Thyroid gland (tissue), 4 donors: ENCODE results near the gene C1orf159.

ENCODE experiments used
- CTCF ChIP-seq, 6 experiments: fragments of 200-600 bp in 3 of 6; fragments of 450-650 bp in 3 of 6; sonication (generic) in 3 of 6; IDR thresholded peaks; one replicate each; pipeline ENCODE4 v1.5.1; 2016 to 2019; ENCODE audit warnings: antibody characterized with exemption in 6 of 6, mild to moderate bottlenecking in 2 of 6, inconsistent platforms in 1 of 6, moderate library complexity in 1 of 6
- POLR2A ChIP-seq, 2 donors: fragments of 450-650 bp; IDR thresholded peaks; one replicate each; pipeline ENCODE4 v1.6.1; 2017; ENCODE audit warnings: antibody characterized with exemption in 2 of 2, mild to moderate bottlenecking in 2 of 2, moderate library complexity in 1 of 2

DNA sequence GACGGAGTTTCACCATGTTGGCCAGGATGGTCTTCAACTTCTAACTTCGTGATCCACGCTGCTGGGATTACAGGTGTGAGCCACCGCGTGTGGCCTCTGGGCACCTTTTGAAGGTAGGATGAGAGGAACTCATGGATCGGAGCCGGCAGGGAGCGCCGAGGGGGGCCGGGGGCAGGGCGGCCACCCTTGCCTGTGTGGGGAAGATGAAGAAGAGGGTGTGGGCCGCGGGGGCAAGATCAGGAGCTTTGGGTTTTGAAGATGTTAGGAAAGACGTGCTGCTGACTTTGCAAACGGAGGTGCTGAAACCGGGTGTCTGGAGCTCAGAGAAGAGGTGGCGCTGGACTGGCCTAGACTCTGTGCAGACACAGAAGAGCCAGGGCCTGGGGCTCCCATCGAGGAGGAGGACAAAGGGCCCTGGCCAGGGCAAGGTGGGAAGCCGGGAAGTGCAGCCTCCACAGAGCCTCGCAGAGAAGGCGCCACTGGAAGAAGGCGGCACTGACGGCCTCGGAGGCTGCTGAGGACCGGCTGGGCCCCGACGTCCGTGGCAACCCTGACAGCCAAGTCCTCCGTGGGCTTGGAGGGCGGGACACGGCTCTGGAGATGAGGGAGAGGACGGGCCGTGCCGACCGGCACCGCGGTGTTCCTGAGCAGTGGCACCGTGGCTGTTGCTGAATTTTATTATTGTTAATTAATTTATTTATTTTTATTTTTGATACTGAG, 55.4 kb downstream of the C1orf159 start:
- no peak for TF ChIP-seq POLR2A (IDR thresholded peaks at IDR 0.05)
- no peak for TF ChIP-seq CTCF (IDR thresholded peaks at IDR 0.05)
